ENCODE results near the gene SOWAHA. TPM values are rescaled to one million over a fixed set of nuclear protein-coding genes. Genes with fewer than 3 reads are reported as not detected.

The SOWAHA gene
- total RNA-seq, 4 donors from 2014 or later: 0.13 to 0.28 TPM; not detected in 2

DNA sequence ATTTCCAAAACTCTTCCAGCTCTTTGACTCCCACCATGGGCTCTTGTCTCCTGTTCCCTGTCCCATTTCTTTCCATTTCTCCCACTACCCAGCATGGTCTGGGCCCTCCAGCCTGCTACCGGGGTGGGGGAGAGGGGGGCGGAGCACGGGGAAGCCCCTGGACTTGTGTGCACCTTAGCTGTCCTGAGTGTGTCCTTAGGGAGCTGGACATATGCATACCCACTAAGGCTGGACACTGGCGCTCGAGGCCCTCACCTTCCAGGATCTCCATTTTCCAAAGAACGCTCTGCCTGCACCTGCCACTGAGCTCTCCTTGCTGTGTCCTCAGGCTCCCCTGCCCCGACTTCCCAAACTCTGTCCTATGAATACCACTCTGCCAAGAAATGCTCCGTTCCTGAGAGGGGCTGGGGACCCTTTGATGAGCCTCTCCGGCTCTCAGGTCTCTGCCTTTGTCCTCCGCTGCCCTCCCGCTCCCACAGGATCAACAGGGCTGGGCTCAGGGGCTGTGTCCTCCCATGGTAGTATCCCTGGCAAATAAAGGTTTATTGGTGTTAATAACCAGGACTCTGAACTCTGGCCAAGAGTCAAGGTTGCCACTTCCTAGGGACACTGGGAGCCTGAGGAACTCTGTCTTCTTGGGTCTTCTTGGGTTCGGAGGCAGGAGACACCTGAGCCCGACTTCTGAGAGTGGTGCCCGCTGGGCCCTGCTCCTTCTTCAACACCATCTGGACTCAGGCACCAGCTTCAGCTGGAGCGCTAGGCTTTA is 18.2 kb downstream of the SOWAHA start:
- no peak for ATAC-seq (ENCODE audit: low FRiP score)
- TF ChIP-seq, protein P1, sequence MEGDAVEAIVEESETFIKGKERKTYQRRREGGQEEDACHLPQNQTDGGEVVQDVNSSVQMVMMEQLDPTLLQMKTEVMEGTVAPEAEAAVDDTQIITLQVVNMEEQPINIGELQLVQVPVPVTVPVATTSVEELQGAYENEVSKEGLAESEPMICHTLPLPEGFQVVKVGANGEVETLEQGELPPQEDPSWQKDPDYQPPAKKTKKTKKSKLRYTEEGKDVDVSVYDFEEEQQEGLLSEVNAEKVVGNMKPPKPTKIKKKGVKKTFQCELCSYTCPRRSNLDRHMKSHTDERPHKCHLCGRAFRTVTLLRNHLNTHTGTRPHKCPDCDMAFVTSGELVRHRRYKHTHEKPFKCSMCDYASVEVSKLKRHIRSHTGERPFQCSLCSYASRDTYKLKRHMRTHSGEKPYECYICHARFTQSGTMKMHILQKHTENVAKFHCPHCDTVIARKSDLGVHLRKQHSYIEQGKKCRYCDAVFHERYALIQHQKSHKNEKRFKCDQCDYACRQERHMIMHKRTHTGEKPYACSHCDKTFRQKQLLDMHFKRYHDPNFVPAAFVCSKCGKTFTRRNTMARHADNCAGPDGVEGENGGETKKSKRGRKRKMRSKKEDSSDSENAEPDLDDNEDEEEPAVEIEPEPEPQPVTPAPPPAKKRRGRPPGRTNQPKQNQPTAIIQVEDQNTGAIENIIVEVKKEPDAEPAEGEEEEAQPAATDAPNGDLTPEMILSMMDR (IDR thresholded peaks at IDR 0.05): no peak
- DNase-seq (ENCODE audit: low spot score): no peak

DNA sequence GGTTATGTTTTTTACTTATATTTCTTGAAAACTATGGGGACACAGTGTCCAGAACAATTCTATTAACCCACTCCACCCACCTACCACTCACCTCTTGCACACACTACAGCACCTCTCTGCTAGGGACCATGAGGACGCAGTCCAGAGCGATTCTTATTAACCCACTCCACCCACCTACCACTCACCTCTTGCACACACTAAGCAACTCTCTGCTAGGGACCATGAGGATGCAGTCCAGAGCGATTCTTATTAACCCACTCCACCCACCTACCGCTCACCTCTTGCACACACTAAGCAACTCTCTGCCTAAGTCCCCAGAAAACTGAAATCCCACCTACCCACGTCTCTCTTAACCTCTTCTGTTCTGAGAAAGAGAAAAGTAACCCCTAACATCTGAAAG is 19.5 kb downstream of the SOWAHA start:
- TF ChIP-seq, protein P1 (IDR thresholded peaks at IDR 0.05): no peak
- ATAC-seq (ENCODE audit: low FRiP score): no peak
- no peak for DNase-seq (ENCODE audit: low spot score)

DNA sequence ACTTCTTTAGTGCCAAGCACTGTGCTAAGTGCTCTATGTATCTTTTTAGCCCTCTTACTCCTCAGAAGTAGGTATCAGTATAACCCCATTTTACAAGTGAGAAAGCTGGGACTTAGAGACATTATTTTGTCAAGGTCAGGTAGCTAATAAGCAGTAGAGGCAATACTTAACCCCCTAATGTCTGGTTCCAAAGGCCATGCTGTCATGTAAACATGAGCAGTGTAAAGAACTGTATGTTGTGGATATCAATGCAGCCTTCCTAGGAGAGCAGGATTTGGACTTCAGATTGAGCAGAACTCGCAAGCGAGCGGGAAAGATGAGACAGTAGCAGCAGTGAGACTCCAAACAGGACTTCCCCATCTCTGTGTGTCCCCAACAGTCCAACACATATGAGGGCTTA is 21.0 kb downstream of the SOWAHA start:
- no peak for DNase-seq (ENCODE audit: low spot score)
- TF ChIP-seq, protein P1 (IDR thresholded peaks at IDR 0.05): no peak
- ATAC-seq (ENCODE audit: low FRiP score): no peak

DNA sequence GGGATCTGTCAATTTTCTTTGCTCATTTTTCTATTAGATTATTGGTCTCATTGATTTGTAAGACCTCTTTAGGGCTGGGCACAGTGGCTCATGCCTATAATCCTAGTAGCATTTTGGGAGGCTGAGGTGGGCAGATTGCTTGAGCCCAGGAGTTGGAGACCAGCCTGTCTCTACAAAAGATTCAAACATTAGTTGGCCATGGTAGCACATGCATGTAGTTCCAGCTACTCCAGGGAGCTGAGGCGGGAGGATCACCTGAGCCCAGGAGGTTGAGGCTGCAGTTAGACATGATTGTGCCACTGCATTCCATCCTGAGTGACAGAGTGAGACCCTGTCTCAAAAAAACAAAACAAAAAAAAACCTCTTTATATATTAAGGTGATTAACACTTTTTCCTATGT is 23.8 kb downstream of the SOWAHA start:
- TF ChIP-seq, protein P1 (IDR thresholded peaks at IDR 0.05): no peak
- DNase-seq (ENCODE audit: low spot score) (no peak), ATAC-seq (ENCODE audit: low FRiP score) (no peak)

DNA sequence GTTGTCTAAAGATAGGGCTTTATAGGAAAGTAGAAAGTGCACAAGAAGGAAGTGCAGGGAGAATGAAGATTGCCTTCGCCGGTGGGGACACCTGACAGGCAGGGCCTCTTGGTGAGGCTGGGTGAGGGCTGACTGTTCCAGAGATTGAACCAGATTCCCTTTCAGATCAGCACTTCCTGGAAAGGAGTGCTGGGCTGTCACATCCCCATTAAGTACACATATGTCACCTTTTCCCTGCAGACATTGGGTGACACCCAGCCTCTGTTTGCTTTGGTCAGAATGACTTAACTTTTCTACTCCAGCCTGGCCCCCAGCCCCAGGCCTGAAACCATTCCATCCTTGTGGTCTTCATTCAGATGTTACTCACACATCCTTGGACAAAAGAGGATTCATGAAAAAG is 24.8 kb downstream of the SOWAHA start:
- DNase-seq (ENCODE audit: low spot score) (no peak), ATAC-seq (ENCODE audit: low FRiP score) (no peak)
- TF ChIP-seq, protein P1 (IDR thresholded peaks at IDR 0.05): no peak

DNA sequence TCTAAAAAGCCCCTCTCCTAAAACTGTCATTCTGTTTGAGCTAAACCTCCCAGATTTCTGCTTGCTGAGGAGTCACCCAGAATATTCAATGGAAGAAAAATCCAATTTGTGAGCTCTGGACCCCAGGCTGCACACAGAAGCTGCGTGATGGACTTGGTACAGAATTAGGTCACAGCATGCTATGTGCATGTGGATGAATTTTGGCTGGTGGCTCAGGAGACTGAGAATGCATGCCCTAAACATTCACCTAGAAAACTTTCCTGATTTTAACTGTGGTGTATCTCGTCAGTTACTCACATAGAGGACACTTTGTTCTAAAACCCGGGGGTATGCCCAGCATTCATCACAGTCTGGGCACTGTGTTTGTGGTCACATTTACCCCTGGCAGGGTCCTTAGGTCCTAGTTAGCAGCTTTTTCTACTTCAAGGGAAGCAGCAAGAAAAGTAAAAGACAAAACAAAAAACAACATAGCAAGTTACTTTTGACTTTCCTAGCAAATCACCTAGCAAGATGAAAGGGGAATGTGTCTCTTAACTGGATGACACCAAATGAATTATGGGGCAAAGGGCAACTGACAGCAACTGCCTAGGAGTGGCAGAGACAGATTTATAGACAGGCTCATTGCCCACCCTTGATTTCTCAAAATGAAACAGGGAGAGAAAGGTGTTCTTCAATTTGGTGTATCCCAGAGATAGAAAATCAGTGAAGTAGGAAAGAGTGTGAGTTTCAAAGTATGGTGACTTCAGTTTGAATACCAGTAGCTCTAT is 25.6 kb downstream of the SOWAHA start:
- DNase-seq (ENCODE audit: low spot score) (no peak), ATAC-seq (ENCODE audit: low FRiP score) (no peak)
- TF ChIP-seq, protein P1 (IDR thresholded peaks at IDR 0.05): no peak
